Measurements from ENCODE around the gene PTPN3. TPM values are rescaled to one million over a fixed set of nuclear protein-coding genes. Genes with fewer than 3 reads are reported as not detected.

Gene PTPN3
- total and polyA plus RNA-seq, 7 experiments from 2014 or later, result 0.89 TPM; not detected in 6

GRCh38 chr9:109507421-109507838, 9.3 kb upstream of the PTPN3 start:
- H3K9me3 Mint-ChIP-seq, result peaks cover 0 to 2% (median 0%) of the 10 kb centered on the region in 11 donors
- H3K4me1 Mint-ChIP-seq, result no peaks in the 10 kb centered on the region
- H3K27me3 Mint-ChIP-seq, result peaks cover 23 to 45% (median 36%) of the 10 kb centered on the region in 5 donors
- POLR2A ChIA-PET, result no interaction called here
- no peaks in the 10 kb centered on the region for H3K36me3 Mint-ChIP-seq
- no peaks in the 10 kb centered on the region for H3K36me3 ChIP-seq (ENCODE audit: control insufficient read depth in 2 of 3, insufficient read depth in 3 of 3, low read length in 3 of 3)
- no peaks in the 10 kb centered on the region for H3K4me1 ChIP-seq (ENCODE audit: control insufficient read depth in 2 of 2, insufficient read depth in 2 of 2, low read length in 2 of 2)
- CTCF ChIA-PET, result no interaction called here
- H3K27ac ChIP-seq (ENCODE audit: low read depth, low read length), result no peak overlapping the region
- DNase-seq, result no peak
- intact Hi-C loops (cut with micrococcal nuclease), result no loop called here
- no peaks in the 10 kb centered on the region for H3K27me3 ChIP-seq (ENCODE audit: control insufficient read depth in 2 of 2, insufficient read depth in 2 of 2, low read length in 2 of 2)
- no peak overlapping the region for H3K4me3 ChIP-seq (ENCODE audit: low read length)
- no peak overlapping the region for H3K27ac Mint-ChIP-seq
- no peak for ATAC-seq
- no peak overlapping the region for H3K4me3 Mint-ChIP-seq
- no peaks in the 10 kb centered on the region for H3K9me3 ChIP-seq (ENCODE audit: control insufficient read depth in 2 of 3, low read length in 3 of 3)

- POLR2A ChIA-PET, result no interaction called here
- Mint-ChIP-seq H3K4me1 (no peaks in the 10 kb centered on the region), H3K36me3 (no peaks in the 10 kb centered on the region), H3K4me3 (no peak overlapping the region), H3K27ac (no peak overlapping the region), H3K9me3 (peaks cover 0 to 2% (median 0%) of the 10 kb centered on the region in 11 donors), H3K27me3 (peaks cover 35 to 57% (median 45%) of the 10 kb centered on the region in 5 donors)
- Histone ChIP-seq H3K27me3 (ENCODE audit: control insufficient read depth in 2 of 2, insufficient read depth in 2 of 2, low read length in 2 of 2) (no peaks in the 10 kb centered on the region), H3K9me3 (ENCODE audit: control insufficient read depth in 2 of 3, low read length in 3 of 3) (no peaks in the 10 kb centered on the region), H3K36me3 (ENCODE audit: control insufficient read depth in 2 of 3, insufficient read depth in 3 of 3, low read length in 3 of 3) (no peaks in the 10 kb centered on the region), H3K4me1 (ENCODE audit: control insufficient read depth in 2 of 2, insufficient read depth in 2 of 2, low read length in 2 of 2) (no peaks in the 10 kb centered on the region), H3K27ac (ENCODE audit: low read depth, low read length) (no peak overlapping the region), H3K4me3 (ENCODE audit: low read length) (no peak overlapping the region)
- ATAC-seq (no peak), DNase-seq (no peak)
- CTCF ChIA-PET, result no interaction called here
- intact Hi-C loops (cut with micrococcal nuclease), result no loop called here
Observed at GRCh38 chr9:109506097-109506712, 8.1 kb upstream of the PTPN3 start.

- Mint-ChIP-seq H3K9me3 (peaks cover 0 to 2% (median 0%) of the 10 kb centered on the region in 11 donors), H3K4me3 (no peak overlapping the region), H3K27ac (no peak overlapping the region), H3K27me3 (peaks cover 43 to 68% (median 55%) of the 10 kb centered on the region in 5 donors), H3K4me1 (peaks cover 0 to 2% (median 0%) of the 10 kb centered on the region in 7 donors), H3K36me3 (no peaks in the 10 kb centered on the region)
- ChIA-PET CTCF (no interaction called here), POLR2A (no interaction called here)
- ATAC-seq, result no peak
- no peak for DNase-seq
- Histone ChIP-seq H3K4me1 (ENCODE audit: control insufficient read depth in 2 of 2, insufficient read depth in 2 of 2, low read length in 2 of 2) (no peaks in the 10 kb centered on the region), H3K36me3 (ENCODE audit: control insufficient read depth in 2 of 3, insufficient read depth in 3 of 3, low read length in 3 of 3) (no peaks in the 10 kb centered on the region), H3K27ac (ENCODE audit: low read depth, low read length) (no peak overlapping the region), H3K27me3 (ENCODE audit: control insufficient read depth in 2 of 2, insufficient read depth in 2 of 2, low read length in 2 of 2) (peaks cover 0 to 4% of the 10 kb centered on the region in 2 donors), H3K4me3 (ENCODE audit: low read length) (no peak overlapping the region), H3K9me3 (ENCODE audit: control insufficient read depth in 2 of 3, low read length in 3 of 3) (no peaks in the 10 kb centered on the region)
- intact Hi-C loops (cut with micrococcal nuclease), result no loop called here
Observed at GRCh38 chr9:109504689-109505088, 6.6 kb upstream of the PTPN3 start.

- ChIA-PET POLR2A (no interaction called here), CTCF (interaction anchor here (0.6 kb wide), 1 partner anchor 1898 kb away, joined by 3 read pairs; no protein-coding TSS in a partner anchor)
- peaks cover 7 to 13% (median 8%) of the 10 kb centered on the region in 7 donors for H3K4me1 Mint-ChIP-seq
- intact Hi-C loops (cut with micrococcal nuclease), result no loop called here
- DNase-seq (no peak), ATAC-seq (no peak)
- Histone ChIP-seq H3K4me3 (ENCODE audit: low read length) (no peak overlapping the region), H3K9me3 (ENCODE audit: control insufficient read depth in 2 of 3, low read length in 3 of 3) (no peaks in the 10 kb centered on the region), H3K4me1 (ENCODE audit: control insufficient read depth in 2 of 2, insufficient read depth in 2 of 2, low read length in 2 of 2) (no peaks in the 10 kb centered on the region), H3K27ac (ENCODE audit: low read depth, low read length) (no peak overlapping the region), H3K27me3 (ENCODE audit: control insufficient read depth in 2 of 2, insufficient read depth in 2 of 2, low read length in 2 of 2) (peaks cover 0 to 4% of the 10 kb centered on the region in 2 donors), H3K36me3 (ENCODE audit: control insufficient read depth in 2 of 3, insufficient read depth in 3 of 3, low read length in 3 of 3) (no peaks in the 10 kb centered on the region)
- H3K36me3 Mint-ChIP-seq, result peaks cover 0 to 5% (median 4%) of the 10 kb centered on the region in 5 donors
- H3K4me3 Mint-ChIP-seq, result no peak overlapping the region
- peaks cover 0 to 7% (median 0%) of the 10 kb centered on the region in 11 donors for H3K9me3 Mint-ChIP-seq
- no peak overlapping the region for H3K27ac Mint-ChIP-seq
- H3K27me3 Mint-ChIP-seq, result peaks cover 49 to 72% (median 61%) of the 10 kb centered on the region in 5 donors
Observed at GRCh38 chr9:109500421-109500974, 2.4 kb upstream of the PTPN3 start.

DNA sequence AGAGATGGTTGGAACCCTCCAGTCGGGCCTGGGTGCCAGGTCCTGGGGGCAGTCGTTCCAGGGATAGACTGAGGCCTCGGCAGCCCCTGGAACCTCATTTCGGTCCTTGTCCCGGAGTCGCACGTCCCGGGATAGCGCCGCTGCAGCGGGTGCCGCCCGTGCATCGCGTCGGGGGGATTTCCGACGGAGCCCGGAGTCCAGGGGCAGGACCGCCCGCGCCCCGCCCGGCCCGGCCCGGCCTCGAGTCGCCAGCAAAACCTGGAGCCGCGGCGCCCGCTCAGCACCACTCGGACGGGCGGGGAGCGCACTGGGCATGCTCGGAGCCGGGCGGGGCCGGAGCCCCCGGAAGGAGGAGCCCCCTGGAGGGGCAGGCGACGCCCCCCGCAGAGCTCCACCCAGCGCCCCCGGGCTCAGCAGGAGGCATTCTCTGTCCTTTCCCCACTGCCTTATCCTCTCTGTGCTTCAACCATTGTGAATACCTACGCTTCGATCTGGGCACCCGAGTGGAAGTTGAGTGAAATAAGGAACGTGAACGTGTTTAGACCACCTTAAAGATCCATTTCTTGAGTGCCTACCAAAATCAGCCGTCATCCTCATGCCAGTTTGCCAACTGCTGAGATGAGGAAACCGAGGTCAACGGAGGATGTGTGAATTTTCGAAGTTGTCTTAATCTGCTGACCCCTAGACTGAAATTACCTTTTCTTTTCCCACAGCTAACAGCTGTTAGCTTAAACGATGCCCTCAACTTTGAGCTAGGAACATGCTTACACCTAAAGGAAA, 1.7 kb upstream of the PTPN3 start:
- Mint-ChIP-seq H3K4me1 (peaks cover 7 to 13% (median 8%) of the 10 kb centered on the region in 7 donors), H3K27ac (no peak overlapping the region), H3K4me3 (no peak overlapping the region), H3K36me3 (peaks cover 0 to 5% (median 4%) of the 10 kb centered on the region in 5 donors), H3K27me3 (peaks cover 49 to 76% (median 63%) of the 10 kb centered on the region in 5 donors), H3K9me3 (peaks cover 0 to 7% (median 0%) of the 10 kb centered on the region in 11 donors)
- CTCF ChIA-PET, result no interaction called here
- POLR2A ChIA-PET, result no interaction called here
- Histone ChIP-seq H3K4me3 (ENCODE audit: low read length) (no peak overlapping the region), H3K4me1 (ENCODE audit: control insufficient read depth in 2 of 2, insufficient read depth in 2 of 2, low read length in 2 of 2) (no peaks in the 10 kb centered on the region), H3K9me3 (ENCODE audit: control insufficient read depth in 2 of 3, low read length in 3 of 3) (no peaks in the 10 kb centered on the region), H3K27me3 (ENCODE audit: control insufficient read depth in 2 of 2, insufficient read depth in 2 of 2, low read length in 2 of 2) (peaks cover 0 to 4% of the 10 kb centered on the region in 2 donors), H3K36me3 (ENCODE audit: control insufficient read depth in 2 of 3, insufficient read depth in 3 of 3, low read length in 3 of 3) (no peaks in the 10 kb centered on the region), H3K27ac (ENCODE audit: low read depth, low read length) (no peak overlapping the region)
- ATAC-seq (no peak), DNase-seq (no peak)
- intact Hi-C loops (cut with micrococcal nuclease), result no loop called here

DNA sequence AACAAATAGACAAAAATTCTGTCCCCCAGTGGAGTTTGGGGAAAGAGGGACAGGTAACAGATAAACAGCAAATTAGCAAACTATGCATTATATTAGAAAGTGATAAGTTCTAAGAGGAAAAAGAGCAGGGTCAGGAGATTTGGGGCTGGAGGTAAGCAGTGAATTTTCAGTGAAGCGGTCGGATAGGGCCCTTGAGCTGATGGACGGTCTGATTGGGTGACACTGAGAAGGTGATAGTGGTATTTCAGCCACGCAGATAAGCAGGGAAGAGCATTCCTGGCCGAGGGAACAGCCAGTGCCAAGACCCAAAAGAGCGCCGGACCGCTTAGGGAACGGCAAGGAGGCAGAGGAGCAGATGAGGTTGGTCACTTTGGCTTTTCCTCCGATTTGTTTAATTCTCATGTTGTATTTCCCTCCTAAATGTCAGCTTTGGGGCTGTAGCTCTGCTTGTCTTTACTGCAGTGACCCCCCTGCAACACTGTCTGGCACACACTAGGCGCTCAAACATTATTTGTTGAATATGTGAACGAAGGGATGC, 1.1 kb upstream of the PTPN3 start:
- peak overlapping the region in 3 of 10 donors; percentile 20 to 43 (median 27) for H3K4me3 Mint-ChIP-seq

More for the DNA sequence above, 1.1 kb upstream of the PTPN3 start:
- H3K27me3 Mint-ChIP-seq, result peaks cover 56 to 79% (median 67%) of the 10 kb centered on the region in 5 donors
- H3K36me3 Mint-ChIP-seq, result peaks cover 0 to 5% (median 4%) of the 10 kb centered on the region in 5 donors
- Histone ChIP-seq H3K4me3 (ENCODE audit: low read length) (no peak overlapping the region), H3K9me3 (ENCODE audit: control insufficient read depth in 2 of 3, low read length in 3 of 3) (no peaks in the 10 kb centered on the region), H3K27me3 (ENCODE audit: control insufficient read depth in 2 of 2, insufficient read depth in 2 of 2, low read length in 2 of 2) (peaks cover 0 to 4% of the 10 kb centered on the region in 2 donors), H3K36me3 (ENCODE audit: control insufficient read depth in 2 of 3, insufficient read depth in 3 of 3, low read length in 3 of 3) (no peaks in the 10 kb centered on the region), H3K4me1 (ENCODE audit: control insufficient read depth in 2 of 2, insufficient read depth in 2 of 2, low read length in 2 of 2) (no peaks in the 10 kb centered on the region), H3K27ac (ENCODE audit: low read depth, low read length) (no peak overlapping the region)
- ChIA-PET POLR2A (no interaction called here), CTCF (no interaction called here)
- DNase-seq, result no peak
- H3K27ac Mint-ChIP-seq, result no peak overlapping the region
- H3K4me1 Mint-ChIP-seq, result peaks cover 7 to 13% (median 8%) of the 10 kb centered on the region in 7 donors
- intact Hi-C loops (cut with micrococcal nuclease), result no loop called here
- ATAC-seq, result no peak
- H3K9me3 Mint-ChIP-seq, result peaks cover 0 to 7% (median 0%) of the 10 kb centered on the region in 11 donors

Measured in naive thymus-derived CD4-positive, alpha-beta T cell (primary cell).